NCI-H2171 (cell line): ENCODE measurements around the gene PSD2.

Experiments
- DNase-seq: peaks from one replicate; lab custom pipeline; 2025; lab: John Stamatoyannopoulos, UW

The PSD2 gene

DNA sequence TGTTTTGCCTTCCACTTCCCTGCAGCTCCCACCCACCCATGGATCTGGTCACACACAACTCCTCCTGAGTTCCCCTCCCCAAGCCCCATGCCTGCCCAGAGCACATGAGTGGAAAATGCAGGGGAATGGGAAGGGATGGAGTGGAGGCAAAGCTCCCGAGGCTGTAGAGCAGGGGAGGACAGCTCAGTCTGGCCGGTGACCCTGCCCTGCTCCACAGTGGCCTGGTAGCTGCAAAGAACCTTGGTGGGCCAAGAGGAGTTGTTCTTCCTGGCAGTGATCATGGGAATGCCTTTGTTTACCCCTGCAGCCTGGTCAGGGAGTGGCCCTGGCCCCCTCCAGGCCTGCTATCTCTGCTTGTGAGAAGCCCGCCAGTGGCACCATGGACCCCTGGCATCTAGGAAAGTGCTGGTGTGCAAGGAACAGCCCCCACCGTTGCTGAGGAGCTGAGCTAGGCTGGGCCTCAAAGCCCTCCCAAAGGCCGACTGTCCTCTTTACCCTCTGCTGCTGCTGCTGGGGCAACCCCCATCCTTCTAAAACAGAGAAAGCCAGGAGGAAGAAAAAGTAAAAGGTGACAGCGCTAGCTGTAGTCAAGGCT is 60.4 kb downstream of the PSD2 start:
- no peak for DNase-seq

DNA sequence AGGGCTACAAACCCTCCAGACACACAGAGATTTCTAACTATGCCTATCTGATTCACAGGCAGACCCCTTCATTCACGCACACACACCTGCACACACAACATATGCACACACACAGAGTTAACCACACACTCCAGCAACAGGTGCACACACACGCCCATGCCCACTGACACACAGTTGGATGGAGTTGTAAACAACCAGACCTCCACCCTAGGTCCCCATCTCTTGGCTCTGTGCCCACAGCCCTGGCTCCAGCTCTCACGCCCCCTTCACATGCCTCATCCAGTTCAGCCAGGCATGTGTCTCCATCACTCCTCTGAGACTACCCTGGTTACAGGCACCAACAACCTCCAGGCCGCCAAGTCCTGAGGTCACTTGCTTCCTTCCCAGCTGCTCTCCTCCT is 61.1 kb downstream of the PSD2 start:
- no peak for DNase-seq

DNA sequence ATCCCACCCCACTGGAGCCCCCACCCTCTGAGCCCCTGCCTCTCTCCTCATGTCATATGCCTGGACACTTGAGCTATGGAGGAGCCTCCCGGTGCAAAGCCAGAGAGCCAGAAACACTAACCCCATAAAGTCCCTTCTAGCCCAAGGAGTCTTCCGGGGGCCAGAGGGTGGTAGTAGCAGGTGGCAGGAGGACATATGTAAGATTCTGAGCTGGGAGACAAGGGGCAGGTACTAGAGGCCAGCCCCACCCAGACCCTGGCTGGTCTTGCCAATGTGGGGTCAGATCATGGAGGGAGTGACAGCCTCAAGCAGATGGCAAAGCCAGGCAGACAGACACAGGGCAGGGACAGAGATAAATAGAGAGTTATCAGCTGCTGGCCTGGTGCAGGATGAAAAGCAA is 63.4 kb downstream of the PSD2 start:
- no peak for DNase-seq

DNA sequence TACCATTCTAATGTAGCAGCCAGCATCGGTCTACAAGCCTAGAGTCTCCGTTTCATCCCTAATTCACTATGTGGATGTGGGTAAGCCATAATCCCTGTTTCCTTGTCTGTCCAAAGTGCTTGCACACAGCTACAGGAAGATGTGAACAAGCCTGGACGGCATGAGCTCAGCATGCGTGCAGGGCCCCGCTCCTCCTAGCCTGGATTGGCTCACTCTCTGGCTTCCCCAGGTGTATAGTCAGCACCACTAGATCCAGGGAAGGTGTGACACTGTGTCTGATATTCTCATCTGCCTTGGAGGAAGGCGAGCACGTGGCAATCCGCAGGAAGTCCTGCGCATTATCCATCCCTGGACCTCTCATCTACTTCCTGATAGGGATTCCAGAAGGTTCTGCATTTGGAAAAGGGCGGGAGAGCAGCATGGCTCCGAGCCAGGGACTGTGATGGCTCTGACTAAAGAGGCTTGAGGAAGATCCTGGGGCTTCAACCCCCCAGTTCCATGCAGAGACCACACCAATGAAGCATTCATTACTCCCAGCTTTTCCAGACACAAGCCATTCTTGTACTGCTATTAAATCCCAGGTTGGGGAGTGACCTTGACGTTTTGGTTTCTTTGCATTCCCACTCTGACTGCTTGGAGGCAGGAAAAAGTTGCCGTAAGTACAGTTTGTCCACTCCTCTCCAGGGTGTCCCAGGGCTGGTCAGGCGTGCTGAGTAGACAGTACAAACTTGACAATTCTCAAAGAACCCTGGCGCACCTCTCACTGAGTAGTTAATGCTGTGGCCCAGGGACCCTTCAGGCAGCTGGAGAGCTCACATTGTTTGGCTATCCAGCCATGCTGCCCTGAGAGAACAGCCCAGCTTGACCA is 65.6 kb downstream of the PSD2 start:
- no peak for DNase-seq

GRCh38 chr5:139861889-139862207 is 66.2 kb downstream of the PSD2 start:
- no peak for DNase-seq

DNA sequence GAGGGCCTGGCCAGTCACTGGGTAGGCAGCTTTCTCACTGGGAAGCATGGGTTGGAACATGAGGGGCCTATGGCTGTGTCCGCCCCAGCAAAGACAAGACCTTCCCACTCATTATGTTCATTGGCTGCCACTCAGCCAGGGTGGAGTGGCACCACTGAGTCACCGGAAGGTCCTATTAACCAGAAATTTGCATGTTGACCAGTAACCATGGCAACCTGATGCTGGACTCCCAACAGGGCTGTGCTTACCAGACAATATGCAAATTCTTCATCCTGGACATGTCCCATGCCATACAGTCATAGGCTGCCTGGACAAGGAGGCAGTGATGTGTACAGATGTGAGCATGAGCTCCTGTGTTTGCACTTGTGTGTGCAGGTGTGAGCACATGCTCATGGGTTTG is 66.7 kb downstream of the PSD2 start:
- no peak for DNase-seq

DNA sequence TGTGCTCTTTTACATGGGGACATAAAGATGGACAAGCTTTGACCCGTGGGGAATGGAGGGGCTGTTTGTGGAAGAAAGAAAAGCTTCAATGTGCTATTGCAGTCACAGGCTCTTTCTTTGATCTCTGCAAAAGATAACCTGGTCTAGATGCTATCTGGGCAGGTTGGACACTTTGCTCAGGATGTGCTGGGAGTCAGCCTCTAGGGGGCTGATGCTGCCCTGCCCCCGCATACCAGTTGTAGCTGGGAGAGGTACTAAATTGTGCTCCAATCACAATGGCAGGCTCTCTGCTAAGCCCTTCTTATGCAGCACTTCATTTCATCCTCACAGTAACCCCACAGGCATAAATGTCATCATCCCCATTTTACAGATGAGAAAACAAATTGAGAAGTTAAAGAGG is 67.2 kb downstream of the PSD2 start:
- no peak for DNase-seq

DNA sequence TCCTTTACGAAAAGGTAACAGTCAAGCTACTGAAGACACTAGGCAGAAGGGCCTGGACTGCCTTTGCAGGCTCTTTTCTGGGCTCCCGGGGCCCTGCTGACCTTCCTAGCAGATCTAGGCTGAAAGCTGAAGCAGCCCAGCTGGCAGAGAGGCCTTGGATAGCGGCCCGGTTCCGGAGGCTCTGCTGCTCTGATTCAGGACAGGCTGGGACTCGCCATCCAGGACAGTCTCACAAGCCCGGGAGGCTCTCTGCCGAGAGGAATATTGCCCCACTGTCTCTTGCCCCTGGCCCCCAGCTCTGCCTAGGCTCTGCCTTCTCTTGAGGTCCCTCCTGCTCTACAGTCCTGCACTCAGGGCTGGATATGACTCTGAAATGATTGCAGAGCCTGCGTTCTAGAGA is 67.8 kb downstream of the PSD2 start:
- DNase-seq = no peak

GRCh38 chr5:139863855-139864558 is 68.4 kb downstream of the PSD2 start:
- peak; percentile 23 for DNase-seq

DNA sequence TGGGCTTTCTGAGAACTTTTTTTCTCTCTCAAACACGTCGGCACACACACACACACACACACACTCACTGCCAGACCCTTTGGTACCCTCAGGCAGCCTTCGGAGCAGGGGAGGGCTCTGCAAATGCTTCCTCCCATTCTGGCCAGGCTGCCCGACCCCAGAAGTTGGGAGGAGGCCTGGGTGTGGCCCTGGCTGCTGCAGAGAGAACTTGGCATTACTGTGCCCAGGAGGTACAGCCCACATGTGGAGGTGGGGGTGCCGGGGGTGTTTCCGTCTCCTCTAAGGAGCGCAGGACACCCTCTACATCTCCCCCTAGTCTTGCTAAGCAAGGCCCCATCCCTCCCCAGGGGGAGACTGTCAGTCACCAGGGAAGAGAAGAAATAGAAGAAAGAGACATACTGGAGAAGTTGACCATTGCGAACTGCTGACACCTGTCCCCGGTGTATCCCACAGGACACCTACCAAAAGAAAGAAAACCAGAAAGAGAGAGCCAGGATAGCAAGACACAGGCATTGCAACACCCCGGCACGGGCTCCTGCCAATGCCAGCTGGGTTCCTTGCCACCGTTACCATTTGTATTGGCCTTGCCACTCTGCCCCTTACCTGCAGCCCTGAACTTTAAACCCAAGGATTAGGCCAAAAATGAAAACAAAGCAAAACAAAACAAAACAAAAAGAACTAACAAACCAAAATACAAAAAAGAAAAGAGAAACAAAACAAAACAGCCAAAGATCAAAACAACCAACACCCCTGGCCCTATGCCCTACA is 69.3 kb downstream of the PSD2 start:
- no peak for DNase-seq

DNA sequence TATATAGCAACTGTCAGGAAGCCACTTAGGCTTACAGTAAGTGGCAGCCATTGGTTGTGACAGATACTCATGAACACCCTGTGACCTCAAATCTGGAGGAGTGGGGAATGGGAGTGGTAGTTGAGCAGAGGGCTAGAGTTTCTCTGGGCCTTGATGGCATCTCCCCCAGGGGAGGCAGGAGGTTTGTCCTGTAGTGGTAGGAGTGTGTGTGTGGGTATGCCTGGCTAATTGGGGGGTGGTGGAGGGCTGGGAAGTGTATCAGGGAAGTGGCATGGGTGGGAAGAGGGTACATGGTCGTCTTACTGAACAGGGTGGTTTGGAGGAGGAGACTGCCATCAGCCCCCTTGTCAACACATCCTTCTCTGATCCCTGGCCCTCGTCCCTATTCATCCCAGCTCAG is 71.5 kb downstream of the PSD2 start:
- DNase-seq = no peak

- no peak for DNase-seq
Observed at GRCh38 chr5:139867581-139867980, 72.0 kb downstream of the PSD2 start.

- DNase-seq = no peak
Observed at GRCh38 chr5:139869042-139869790, 73.6 kb downstream of the PSD2 start.

- DNase-seq = no peak
Observed at GRCh38 chr5:139870677-139871076, 75.1 kb downstream of the PSD2 start.

- no peak for DNase-seq
Observed at GRCh38 chr5:139871614-139872013, 76.0 kb downstream of the PSD2 start.

DNA sequence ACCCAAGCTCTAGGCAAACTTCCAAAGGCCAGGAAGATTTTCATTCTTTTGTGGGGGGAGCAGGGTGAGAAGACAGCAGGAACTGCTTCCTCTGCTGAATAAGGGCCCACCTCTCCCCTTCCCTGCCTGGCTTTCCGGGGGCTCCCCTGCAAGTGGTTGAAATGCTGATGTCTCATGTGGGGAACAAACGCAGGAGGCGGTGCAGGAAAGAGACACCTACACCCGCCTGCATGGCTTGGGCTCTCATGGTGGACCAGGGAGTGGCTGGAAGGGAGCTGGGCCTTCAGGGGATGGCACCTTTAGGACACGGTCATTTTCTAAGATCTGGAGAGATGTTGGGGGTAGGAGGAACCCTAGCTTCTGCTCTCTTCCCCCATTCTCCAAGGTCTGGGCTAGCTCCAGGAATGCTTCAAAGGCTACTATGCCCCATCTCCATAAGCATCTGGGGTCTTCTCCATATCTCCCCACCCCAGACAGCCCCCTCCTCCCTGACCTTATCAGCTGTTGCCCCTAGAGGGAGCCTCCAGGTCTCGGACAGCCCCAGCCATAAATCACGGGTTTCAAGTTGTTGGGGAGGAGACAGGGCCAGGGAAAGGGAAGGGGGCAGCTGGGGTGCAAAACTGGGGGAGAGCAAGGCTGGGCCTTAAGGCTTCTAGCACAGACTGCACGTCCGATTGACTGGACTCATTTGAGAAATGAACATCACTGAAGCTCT is 76.6 kb downstream of the PSD2 start:
- DNase-seq = no peak

- no peak for DNase-seq
Observed at GRCh38 chr5:139872851-139873794, 77.5 kb downstream of the PSD2 start.

DNA sequence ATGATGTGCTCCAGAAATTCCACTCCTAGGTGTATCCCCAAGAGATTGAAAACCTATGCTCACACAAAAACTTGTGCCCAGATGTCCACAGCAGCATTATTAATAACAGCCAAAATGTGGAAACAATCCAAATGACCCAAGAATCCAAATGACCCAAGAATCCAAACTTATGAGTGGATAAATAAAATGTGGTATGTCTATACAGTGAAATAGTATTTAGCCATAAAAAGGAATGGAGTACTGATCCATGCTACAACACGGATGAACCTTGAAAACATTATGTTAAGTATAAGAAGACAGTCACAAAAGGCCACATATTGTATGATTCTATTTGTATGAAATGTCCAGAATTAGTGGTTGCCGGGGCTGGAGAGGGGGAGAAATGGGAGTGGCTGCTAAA is 80.3 kb downstream of the PSD2 start:
- DNase-seq = no peak

GRCh38 chr5:139877129-139877597 is 81.6 kb downstream of the PSD2 start:
- no peak for DNase-seq

DNA sequence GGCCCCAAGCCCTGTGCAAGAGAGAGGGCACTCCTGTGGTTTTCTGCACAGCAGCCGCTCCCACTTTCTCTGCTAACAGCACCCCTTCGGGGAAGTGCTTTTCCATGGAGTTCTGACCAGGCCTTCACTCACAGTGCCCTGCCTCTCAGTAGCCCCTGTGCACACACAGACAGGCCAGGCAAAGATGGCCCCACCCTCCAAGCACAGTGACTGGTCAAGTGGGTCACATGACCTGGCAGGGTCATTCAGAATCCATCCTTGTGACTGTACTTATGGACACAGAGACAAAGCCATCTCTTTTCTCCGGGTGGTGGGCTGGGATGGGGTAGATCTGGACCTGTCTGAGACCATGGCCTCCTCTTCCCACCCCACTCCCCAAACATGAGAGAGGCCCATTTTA is 82.5 kb downstream of the PSD2 start:
- no peak for DNase-seq
